DMS53 (cell line): ENCODE measurements around the gene ANKRD2.

Source experiments
- DNase-seq: peaks from one replicate; lab custom pipeline; 2025; lab: John Stamatoyannopoulos, UW

Gene ANKRD2

DNA sequence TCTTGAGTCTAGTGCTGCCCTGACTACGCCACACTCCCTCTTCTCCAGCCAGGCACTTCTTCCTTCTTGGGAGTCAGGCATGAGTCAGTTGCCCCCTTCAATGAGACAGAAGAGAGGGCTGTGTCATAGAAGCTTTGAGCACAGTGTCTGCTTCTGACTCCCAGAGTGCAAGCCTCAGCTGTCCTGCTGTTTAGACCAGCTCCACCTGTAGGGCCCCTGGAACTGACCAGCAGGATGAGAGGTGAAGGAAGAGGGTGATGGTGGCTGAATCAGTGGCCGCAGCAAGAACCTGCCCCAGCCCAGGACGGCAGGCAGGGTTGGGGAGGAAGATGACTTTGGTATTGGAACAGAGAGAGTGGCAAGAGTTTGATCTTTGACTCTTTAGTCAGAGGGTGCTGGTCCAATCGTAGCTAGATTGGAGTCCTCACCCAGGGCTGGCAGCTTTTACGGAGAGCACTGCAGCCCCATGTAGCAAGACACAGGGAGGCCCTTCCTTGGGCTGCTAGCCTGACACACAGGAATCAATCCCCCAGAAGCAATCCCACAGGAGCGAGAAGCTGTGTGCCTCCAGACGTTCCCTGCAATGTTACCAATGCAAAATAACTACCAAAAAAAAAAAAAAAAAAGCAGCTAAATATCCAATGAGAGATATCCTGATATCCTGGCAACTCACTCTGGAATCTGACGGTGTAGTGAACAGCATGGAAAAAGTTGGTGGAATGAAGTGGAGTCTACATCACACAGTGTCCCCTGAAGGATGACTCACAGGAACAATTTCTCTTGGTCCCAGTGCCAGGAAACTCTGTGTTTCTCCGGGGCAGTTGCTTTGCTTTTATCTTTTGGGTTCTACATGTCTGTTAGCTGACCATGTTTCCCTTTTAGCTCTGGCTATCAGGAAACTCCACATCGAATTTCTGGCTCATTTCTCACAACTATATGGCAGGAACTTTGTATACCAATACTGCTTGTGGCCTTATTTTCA lies 23.8 kb downstream of the ANKRD2 start:
- peak; percentile 40 for DNase-seq

DNA sequence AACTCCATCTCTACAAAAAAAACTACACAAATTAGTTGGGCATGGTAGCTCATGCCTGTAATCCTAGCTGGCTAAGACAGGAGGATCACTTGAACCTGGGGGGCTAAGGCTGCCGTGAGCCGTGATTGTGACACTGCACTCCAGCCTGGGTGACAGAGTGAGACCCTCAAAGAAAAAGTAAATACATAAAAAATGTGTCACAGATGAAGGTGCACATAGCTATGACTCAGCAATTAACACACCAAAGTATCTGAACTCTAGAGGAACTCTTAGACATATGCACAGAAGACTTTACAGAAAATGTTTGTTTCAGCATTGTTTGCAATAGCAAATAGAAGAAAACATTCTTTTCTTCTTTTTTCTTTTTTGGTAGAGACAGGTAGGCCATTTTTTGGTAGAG lies 25.2 kb downstream of the ANKRD2 start:
- DNase-seq, result peak; percentile 27

DNA sequence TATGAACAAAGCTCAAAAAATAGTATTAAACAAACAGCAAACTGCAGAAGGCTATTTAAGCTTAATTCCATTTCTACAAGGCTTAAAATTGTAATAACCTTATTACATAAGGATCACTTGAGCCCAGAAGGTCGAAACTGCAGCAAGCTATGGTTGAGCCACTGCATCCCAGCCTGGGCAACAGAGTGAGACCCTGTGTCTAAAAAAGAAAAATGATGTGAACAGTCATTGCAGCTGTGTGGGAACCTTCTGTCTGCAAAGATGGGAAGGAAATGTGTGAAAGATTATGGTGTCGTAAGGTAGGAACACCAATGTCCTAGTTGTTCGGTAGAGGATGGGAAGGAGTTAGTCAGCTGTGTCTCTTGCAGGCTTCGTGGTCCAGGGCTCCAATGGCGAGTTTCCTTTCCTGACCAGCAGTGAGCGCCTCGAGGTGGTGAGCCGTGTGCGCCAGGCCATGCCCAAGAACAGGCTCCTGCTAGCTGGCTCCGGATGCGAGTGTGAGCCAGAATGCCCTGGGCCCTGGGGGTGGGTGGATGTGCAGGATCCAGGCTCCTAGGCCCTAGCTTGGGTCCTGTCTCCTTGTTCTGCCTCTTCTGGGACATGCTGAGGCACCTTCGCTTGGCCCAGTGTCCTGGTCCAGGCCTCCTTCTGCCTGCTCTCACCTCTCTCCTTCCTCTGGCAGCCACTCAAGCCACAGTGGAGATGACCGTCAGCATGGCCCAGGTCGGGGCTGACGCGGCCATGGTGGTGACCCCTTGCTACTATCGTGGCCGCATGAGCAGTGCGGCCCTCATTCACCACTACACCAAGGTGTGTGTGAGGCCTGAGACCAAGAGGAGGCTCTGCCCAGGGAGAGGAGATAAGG lies 26.1 kb downstream of the ANKRD2 start:
- DNase-seq, result no peak

DNA sequence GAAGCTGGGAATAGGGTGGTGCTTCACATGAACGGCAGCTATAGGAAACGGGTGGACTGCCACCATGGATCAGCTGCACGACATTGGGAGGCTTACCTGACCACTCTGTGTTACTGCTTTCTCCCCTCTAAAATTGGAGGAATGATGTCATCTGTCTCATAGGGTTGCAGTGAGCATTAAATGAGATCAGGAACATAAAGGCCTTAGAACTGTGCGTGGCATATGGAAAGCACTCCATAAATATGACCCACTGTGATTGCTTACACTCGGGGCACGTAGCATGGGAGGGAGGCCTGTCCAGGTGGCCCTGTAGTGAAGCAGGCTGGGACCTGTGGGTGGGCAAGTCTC lies 26.7 kb downstream of the ANKRD2 start:
- no peak for DNase-seq

DNA sequence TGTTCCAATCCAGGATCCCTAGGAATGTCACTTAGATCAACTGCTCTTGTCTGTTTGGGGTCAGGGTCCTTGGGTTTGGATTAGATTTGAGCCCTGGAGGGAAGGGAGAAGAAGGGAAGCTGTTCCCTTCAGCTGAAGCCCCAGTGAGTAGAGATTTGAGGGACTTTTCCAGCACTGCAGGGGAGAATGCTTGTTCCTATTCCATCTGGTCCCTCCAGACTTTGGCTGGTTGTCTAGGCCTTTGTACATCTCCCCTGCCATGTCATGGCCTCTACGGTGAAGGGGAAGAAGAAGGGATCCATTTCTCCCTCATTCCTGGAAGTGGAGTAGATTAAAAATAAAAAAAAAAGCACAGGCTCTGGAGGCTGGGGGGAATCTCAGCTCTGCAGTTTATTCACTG lies 28.0 kb downstream of the ANKRD2 start:
- DNase-seq, result no peak

DNA sequence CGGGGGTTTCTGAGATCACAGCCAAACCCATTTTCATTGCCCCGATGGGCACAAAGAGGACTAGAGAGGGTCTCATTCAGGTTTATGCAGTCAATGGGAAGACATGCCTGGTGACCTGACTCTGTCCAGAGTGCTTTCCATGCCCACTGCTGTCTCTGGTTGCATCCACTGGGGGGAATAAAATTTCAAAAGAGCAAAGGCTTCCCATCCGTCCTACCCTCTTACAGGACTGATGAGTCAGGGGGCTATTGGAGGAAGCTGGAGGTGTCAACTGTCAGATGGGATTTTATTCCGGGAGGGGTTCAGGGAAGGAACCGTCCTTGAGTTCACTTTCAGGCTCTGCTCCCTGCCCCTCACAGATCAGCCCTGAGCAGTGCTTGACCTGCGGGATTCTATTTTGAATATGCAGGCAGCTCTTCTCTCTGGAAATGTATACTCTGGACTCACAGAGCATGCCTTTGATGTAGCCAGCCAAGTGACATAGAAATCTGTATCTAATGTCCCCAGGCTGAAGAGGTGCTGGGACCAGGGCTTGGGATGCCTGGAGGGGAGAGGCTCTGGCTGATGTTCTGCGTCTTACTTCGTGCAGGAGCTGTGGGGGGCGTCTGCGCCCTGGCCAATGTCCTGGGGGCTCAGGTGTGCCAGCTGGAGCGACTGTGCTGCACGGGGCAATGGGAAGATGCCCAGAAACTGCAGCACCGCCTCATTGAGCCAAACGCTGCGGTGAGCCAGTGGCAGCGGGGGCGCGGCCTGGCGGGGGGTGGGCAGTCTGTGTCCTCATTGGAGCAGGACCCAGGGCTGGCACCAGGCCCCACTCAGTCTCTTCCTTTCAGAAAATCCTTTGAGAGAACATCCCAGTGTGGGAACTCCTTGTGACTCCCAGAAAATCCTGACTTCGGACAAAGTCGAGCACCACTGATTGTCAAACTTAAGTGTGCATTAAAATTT lies 29.0 kb downstream of the ANKRD2 start:
- no peak for DNase-seq

DNA sequence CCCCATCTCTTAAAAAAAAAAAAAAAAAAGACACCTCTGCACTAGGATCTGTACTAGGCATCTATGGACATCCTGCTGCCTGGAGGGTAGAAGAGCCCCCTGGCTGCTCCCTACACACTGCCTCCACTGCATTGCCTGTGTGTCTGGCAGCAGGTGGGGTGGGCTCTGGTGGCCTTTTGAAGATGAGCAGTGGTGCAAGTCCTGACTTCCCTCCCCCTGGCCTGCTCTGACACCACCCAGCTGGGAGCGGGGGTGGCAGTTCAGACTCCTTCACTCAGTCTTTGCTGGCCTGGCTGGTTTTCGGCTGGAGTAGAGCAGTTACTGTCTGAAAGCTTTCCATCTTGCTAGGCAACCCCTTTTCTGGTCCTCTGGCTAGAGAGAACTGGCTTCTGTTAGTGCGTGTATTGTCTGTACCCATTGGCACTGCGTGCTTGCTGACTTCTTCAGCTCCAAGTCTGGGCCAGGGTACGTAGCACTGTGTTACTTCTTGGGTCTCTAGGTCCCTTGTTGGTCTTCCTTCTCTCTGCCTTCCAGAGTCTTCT lies 34.6 kb downstream of the ANKRD2 start:
- DNase-seq, result no peak

DNA sequence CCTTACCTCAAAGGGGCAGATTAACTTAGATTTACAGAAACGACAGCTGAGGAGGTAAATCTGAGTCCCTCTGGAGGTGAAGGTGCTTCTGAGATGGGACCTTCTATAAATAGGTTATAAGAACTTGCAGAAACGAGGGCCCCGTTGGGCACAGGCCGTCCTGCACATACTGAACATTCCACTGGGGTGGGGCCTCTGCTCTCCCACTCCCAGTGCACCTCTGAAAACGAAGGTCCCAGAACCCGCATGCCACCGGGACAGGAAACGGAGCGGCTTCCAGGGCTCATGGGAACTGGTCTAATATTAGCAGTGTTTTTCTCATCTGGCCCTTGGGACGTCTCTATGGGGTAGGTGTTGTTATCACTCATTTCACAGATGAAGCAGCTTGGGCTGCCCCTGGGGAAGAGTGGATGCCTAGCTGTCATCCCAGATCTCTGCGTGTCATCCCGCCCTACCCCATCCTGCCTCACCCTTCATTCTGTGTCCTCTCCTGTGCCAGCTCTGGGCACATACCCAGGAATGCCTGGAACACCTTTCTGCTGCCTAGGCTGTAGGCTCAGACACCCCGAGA lies 36.5 kb downstream of the ANKRD2 start:
- DNase-seq, result no peak

DNA sequence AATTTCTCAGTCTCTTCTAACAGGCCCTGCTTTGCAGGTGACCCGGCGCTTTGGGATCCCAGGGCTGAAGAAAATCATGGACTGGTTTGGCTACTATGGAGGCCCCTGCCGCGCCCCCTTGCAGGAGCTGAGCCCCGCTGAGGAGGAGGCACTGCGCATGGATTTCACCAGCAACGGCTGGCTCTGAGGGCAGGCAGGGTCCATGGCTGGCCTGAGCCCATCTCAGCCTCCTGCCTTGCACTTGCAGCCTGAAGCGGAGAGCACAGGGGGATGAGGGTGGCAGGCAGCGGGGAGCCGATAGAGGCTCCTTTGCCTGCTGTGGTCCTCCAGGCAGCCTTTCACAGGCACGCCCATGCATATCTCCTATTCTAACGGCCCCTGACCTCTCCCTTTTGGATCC lies 38.9 kb downstream of the ANKRD2 start:
- no peak for DNase-seq

DNA sequence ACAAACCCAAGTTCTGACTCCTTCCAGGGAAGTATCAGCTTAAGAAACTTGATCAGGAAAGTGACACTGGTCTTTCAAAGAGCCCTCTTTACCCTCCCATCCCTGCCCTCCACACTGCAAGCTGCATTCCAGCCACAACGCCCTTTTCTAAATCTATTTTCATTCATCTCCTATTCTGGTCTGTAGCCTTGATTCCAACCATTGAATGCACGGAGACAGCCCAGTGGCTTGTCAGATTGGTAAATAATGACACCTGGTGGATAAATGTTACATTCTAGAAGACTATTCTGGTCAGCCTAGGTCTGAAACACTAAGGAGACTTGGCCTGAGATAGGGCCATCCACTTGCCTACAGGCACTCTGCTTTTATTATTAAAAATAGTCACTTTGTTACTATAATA lies 39.8 kb downstream of the ANKRD2 start:
- DNase-seq, result peak; percentile 89

DNA sequence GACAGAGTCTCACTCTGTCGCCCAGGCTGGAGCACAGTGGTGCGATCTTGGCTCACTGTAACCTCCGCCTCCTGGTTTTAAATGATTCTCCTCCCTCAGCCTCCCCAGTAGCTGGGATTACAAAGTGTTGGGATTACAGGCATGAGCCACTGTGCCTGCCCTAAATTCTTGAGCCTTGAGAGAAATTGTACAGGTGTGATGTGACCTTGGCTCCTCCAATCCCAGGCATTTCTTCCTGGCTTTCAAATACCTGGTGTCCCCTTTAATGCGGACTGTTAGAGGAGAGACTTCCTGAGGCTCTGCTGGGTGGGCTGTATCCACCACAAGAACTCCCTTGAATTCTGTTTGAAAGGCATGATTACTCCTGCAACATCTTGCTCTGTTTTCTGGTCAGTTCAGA lies 45.7 kb downstream of the ANKRD2 start:
- no peak for DNase-seq

DNA sequence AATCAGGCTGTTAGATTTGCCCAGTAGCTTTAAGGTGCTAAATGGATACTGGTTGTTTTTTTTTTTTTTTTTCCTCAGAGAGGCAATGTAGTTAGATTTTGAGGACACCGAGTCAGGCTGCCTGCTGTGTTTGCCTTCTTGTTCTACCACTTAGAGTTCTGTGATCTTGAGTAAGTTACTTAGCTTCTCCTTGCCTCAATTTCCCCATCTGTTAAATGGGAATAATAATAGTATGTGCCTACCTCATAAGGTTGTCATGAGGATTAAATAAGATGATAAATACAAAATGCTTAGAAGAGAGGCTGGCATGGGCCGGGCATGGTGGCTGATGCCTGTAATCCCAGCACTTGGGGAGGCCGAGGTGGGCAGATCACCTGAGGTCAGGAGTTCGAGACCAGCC lies 46.2 kb downstream of the ANKRD2 start:
- DNase-seq, result no peak

DNA sequence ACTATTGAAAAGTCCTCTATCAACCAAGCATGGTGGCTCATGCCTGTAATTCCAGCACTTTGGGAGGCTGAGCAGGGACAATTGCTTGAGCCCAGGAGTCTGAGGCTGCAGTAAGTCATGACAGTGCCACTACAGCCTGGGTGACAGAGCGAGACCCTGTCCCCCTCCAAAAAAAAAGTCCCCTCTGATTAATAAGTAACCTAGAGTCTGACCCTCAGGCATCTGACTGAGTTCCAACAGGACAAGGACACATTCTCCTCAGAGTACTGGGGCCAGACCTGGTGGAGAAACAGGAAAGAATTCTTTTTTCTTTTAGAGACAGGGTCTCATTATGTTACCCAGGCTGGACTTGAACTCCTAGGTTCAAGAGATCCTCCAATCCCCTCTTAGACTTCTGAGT lies 50.7 kb downstream of the ANKRD2 start:
- no peak for DNase-seq

DNA sequence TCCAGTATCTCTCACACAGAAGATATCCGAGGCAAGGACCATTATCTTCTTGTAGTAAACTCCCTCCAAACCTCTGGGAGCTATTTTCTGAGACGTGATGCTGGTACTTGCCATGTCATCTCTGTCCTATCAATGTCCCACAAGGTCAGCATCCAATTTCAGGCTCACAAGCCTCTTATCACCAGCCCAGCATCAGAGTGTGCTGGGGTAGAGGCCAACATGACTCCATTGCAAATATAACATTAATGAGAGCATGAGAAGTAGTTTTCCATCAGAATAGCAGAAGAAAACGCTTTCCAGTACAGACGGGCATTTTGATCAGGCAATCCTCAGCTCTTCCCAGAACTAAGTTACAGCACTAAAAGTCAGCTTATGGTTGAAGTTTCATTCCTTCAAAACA lies 55.2 kb downstream of the ANKRD2 start:
- DNase-seq, result no peak

DNA sequence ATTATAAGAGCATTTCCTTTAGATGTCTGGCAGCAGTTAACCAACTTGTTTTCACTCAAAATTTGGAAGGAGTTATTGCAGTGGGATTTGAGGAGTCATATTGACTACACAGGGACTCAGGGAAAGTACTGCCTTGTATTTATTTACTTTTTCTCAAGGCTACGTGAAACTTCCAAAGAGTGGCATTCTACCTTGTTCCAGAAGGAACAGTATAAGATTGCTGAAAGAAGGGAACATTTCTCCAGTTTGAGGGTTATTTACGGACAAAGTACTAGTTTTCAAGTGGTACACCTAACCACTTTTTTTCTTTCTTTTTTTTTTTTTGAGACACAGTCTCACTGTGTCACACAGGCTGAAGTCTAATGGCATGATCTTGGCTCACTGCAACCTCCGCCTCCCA lies 55.6 kb downstream of the ANKRD2 start:
- no peak for DNase-seq

DNA sequence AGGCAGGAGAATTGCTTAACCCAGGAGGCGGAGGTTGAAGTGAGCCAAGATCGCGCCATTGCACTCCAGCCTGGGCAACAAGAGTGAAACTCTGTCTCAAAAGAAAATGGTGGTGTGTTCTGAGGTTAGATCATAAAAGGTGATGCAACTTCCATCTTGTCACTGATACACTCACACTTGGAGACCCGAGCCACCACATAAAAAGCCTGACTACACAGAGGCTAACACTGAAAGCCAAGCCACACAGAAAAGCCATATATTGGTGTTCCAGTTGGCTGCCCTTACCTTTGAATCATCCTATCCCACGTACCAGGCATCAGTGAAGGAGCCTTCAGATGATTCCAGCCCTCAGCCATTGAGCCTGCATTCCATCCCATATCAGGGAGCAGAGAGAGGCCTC lies 56.7 kb downstream of the ANKRD2 start:
- no peak for DNase-seq

DNA sequence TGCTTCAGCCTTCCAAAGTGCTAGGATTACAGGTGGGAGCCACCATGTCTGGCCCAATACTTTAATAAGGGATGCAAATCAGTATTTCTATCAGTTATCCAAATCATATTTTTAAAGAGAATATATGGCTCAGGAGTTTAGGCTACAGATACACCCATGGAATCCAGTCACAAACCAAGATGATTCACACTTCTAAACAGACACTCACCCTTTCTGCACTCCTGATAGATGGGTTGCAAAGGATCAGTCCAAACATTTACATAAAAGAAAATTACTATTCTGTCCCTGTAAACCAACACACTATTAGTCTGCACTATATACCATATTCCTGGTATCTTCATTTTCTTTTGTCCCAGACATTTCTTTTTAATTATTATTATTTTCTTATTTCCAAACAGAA lies 58.5 kb downstream of the ANKRD2 start:
- DNase-seq, result no peak

DNA sequence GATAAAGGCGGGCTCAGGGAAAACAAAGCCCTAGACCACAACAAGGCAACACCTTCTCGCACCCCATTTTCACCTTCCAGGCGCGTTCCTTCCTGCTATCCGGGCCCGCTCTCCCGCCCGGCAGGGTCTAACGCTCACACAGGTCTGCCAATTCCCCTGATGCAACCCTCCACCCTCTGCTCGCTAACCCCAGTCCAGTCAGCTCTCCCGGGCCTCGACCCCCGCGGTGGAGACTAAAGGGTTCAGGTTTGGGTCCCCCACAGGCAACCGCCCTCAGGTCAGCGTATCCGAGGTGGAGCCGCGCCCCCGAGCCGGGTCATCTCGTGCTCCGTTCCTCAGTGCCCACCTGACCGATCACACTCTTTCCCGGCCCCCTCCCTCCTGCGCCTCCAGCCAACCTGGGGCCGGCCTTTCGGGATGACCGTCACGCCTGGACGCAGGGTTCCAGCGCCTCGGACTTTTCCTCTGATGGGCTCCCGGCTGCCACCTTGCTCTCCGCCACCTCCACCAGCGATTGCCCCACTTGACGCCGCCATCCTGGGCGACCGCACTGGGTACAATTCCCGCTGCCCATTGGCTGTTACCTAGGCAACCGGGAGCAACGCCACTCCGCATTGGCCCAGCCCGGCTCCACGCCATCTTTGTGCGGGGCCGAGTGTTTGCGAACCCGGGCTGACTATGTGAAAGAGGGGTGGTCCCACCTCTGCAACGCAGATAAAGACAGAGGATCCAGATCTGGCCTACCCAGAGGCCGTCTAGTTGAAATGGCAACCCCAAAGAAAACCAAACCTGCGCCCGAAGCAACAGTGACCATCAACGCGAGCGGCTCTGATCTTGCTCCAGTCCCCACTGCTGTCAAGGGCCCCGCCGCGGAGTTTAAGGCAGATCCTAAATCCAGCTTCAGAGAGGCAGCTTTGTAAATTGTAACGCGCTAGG lies 60.6 kb downstream of the ANKRD2 start, which contains the start of gene MORN4:
Gene MORN4, minus strand, starts transcription at position 552 of the 936 bp plus-strand sequence. CDS start 13,847 bp downstream, outside the sequence.
- DNase-seq, result peak; percentile 99
